IMR-90 (cell line): Measurements from ENCODE around the gene PAX5.

ENCODE experiments used
- BHLHE40 ChIP-seq: fragments of 150-350 bp; IDR thresholded peaks from 2 replicates; pipeline ENCODE4 v1.6.1; 2016; ENCODE audit warnings: mild to moderate bottlenecking, low read depth, low read length
- CHD1 ChIP-seq: IDR thresholded peaks from 2 replicates; pipeline ENCODE4 v1.6.1; 2012; ENCODE audit warnings: low read depth, low read length, improper control_type of control experiment
- FOS ChIP-seq: fragments of 150-350 bp; IDR thresholded peaks from 2 replicates; pipeline ENCODE4 v1.6.1; 2016; ENCODE audit warnings: low read depth, low read length
- MXI1 ChIP-seq: IDR thresholded peaks from 2 replicates; pipeline ENCODE4 v1.6.1; 2012; ENCODE audit warnings: low read depth, mild to moderate bottlenecking, low read length, moderate library complexity, borderline replicate concordance
- NFE2L2 ChIP-seq: fragments of 150-350 bp; IDR thresholded peaks from 2 replicates; pipeline ENCODE4 v1.6.1; 2016; ENCODE audit warnings: low read depth, mild to moderate bottlenecking, low read length
- POLR2A ChIP-seq: IDR thresholded peaks from 2 replicates; pipeline ENCODE4 v1.6.1; 2012; ENCODE audit warnings: mild to moderate bottlenecking, low read depth, low read length
- RAD21 ChIP-seq: IDR thresholded peaks from 2 replicates; pipeline ENCODE4 v1.6.1; 2012; ENCODE audit warnings: low read length, improper control_type of control experiment
- RCOR1 ChIP-seq: IDR thresholded peaks from 2 replicates; pipeline ENCODE4 v1.6.1; 2012; ENCODE audit warnings: mild to moderate bottlenecking, low read length, improper control_type of control experiment; ENCODE audit not compliant: insufficient replicate concordance
- SMC3 ChIP-seq: fragments of 150-350 bp; IDR thresholded peaks from 2 replicates; pipeline ENCODE4 v1.6.1; 2016; ENCODE audit warnings: low read depth, mild to moderate bottlenecking, antibody characterized with exemption, low read length, moderate library complexity
- TF ChIP-seq, protein P1 (sequence below): conservative IDR thresholded peaks from 2 replicates; pipeline ENCODE4 v1.5.1; 2012; ENCODE audit warnings: mild to moderate bottlenecking, low read depth, low read length, improper control_type of control experiment
- TF ChIP-seq, protein P2 (sequence below): fragments of 150-350 bp; IDR thresholded peaks from 2 replicates; pipeline ENCODE4 v1.6.1; 2017; ENCODE audit warnings: mild to moderate bottlenecking, antibody characterized with exemption, low read length, low read depth

DNA sequence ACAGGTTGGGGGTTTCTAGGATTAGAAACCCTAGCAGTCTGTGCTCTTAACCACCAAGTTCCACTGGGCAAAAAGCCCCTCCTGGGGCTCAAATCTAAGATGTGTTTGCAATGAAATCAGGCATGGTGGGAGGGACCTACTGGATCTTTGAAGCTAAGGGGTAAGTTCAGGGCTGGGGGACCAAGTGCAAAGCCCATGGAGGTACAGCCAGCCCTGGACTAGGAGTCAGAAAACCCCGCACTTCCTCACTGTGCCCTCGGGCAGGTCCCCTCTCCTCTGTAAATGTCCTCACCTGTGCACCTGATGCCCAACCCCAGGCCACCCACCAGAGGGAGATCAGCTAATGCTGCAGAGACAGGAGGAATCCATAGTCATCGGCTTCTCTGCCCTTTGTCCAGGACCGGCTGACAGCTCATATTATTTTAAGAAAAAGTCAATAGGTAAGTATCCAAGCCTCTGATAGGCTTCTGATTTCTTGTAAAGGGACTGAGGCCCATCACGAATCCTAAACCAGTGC is 138.3 kb downstream of the PAX5 start:
- TF ChIP-seq, protein P1, sequence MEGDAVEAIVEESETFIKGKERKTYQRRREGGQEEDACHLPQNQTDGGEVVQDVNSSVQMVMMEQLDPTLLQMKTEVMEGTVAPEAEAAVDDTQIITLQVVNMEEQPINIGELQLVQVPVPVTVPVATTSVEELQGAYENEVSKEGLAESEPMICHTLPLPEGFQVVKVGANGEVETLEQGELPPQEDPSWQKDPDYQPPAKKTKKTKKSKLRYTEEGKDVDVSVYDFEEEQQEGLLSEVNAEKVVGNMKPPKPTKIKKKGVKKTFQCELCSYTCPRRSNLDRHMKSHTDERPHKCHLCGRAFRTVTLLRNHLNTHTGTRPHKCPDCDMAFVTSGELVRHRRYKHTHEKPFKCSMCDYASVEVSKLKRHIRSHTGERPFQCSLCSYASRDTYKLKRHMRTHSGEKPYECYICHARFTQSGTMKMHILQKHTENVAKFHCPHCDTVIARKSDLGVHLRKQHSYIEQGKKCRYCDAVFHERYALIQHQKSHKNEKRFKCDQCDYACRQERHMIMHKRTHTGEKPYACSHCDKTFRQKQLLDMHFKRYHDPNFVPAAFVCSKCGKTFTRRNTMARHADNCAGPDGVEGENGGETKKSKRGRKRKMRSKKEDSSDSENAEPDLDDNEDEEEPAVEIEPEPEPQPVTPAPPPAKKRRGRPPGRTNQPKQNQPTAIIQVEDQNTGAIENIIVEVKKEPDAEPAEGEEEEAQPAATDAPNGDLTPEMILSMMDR = no peak
- TF ChIP-seq, protein P2, sequence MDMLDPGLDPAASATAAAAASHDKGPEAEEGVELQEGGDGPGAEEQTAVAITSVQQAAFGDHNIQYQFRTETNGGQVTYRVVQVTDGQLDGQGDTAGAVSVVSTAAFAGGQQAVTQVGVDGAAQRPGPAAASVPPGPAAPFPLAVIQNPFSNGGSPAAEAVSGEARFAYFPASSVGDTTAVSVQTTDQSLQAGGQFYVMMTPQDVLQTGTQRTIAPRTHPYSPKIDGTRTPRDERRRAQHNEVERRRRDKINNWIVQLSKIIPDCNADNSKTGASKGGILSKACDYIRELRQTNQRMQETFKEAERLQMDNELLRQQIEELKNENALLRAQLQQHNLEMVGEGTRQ = no peak
- TF ChIP-seq FOS (no peak), POLR2A (no peak), RAD21 (no peak), NFE2L2 (no peak), MXI1 (no peak), BHLHE40 (no peak), CHD1 (no peak), SMC3 (no peak), RCOR1 (no peak)
